ENCODE results near the gene TMEM91.

The TMEM91 gene

GRCh38 chr19:41397086-41398049 lies 21.0 kb downstream of the TMEM91 start, which contains the start of the genes BCKDHA and EXOSC5:
Gene BCKDHA, plus strand, starts transcription at chr19:41397818. Its CDS starts 10 bp downstream, at chr19:41397828.
Gene EXOSC5, minus strand, starts transcription at chr19:41397359. Its CDS starts 31 bp downstream, at chr19:41397328.
- H3K4me3 ChIP-seq (replicated peaks; ENCODE audit: low read depth, low read length) = peak within 1 kb of the TSS; percentile 77
- TF ChIP-seq CTCF (IDR thresholded peaks at IDR 0.05; ENCODE audit: low read length, missing control alignments) = no peak

GRCh38 chr19:41398050-41398418 lies 21.7 kb downstream of the TMEM91 start:
- peak overlapping the region; percentile 74 for H3K4me3 ChIP-seq (replicated peaks; ENCODE audit: low read depth, low read length)
- TF ChIP-seq CTCF (IDR thresholded peaks at IDR 0.05; ENCODE audit: low read length, missing control alignments) = no peak
- no peak for DNase-seq (ENCODE audit: low read depth)

More at GRCh38 chr19:41397086-41398049, 21.0 kb downstream of the TMEM91 start, which contains the start of the genes BCKDHA and EXOSC5:
- DNase-seq (ENCODE audit: low read depth) = peak; percentile 100

- DNase-seq (ENCODE audit: low read depth) = no peak
- no peak for TF ChIP-seq CTCF (IDR thresholded peaks at IDR 0.05; ENCODE audit: low read length, missing control alignments)
- H3K4me3 ChIP-seq (replicated peaks; ENCODE audit: low read depth, low read length) = peak overlapping the region; percentile 74
Measured at GRCh38 chr19:41398598-41398997, 22.3 kb downstream of the TMEM91 start.

DNA sequence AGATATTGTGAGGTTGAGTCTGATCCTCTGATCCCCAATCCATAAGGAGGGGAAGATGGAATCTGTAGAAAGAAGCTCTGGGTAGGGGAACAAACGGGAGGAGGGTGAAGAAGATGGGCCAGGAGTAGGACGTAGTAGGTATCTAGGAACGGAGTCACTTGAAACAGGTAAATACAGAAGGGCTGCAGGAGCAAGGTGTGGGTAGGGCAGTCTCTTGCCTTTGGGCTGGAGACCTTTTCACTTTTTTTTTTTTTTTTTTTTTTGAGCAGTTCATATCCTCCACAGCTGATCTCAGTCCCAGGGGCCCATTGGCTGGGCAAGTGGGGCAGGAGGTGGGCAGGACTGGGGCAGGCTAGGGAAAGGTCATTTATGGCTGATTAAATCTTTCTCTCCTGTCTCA lies 22.8 kb downstream of the TMEM91 start:
- TF ChIP-seq CTCF (IDR thresholded peaks at IDR 0.05; ENCODE audit: low read length, missing control alignments) = no peak

GRCh38 chr19:41399525-41399924 lies 23.2 kb downstream of the TMEM91 start:
- no peak for TF ChIP-seq CTCF (IDR thresholded peaks at IDR 0.05; ENCODE audit: low read length, missing control alignments)
- no peak overlapping the region for H3K4me3 ChIP-seq (replicated peaks; ENCODE audit: low read depth, low read length)
- DNase-seq (ENCODE audit: low read depth) = no peak

More for the DNA sequence above, 22.8 kb downstream of the TMEM91 start:
- no peak for DNase-seq (ENCODE audit: low read depth)
- H3K4me3 ChIP-seq (replicated peaks; ENCODE audit: low read depth, low read length) = no peak overlapping the region

DNA sequence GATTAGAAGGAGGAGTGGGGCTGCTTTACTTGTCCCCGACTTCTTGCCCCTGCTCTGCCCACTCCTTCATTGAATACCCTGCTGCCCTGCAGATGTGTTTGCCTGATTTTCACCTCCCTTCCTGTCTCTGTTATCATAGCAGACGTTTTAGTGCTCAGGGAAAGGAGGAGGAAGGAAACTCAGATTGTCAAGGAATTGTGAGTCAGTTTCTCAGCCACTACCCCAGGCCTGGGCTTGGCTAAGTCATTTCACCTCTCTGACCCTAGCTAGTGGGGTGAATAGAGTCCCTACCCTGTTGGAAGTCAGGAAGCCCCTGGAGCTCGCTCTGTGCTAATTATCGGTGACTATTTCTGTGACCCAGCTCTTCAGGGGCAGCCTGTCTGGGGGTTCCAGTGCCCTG lies 25.1 kb downstream of the TMEM91 start:
- TF ChIP-seq CTCF (IDR thresholded peaks at IDR 0.05; ENCODE audit: low read length, missing control alignments) = no peak
- no peak overlapping the region for H3K4me3 ChIP-seq (replicated peaks; ENCODE audit: low read depth, low read length)
- DNase-seq (ENCODE audit: low read depth) = no peak

All from fibroblast of pulmonary artery (primary cell).